ENCODE results near the gene ARHGAP18.

DNA sequence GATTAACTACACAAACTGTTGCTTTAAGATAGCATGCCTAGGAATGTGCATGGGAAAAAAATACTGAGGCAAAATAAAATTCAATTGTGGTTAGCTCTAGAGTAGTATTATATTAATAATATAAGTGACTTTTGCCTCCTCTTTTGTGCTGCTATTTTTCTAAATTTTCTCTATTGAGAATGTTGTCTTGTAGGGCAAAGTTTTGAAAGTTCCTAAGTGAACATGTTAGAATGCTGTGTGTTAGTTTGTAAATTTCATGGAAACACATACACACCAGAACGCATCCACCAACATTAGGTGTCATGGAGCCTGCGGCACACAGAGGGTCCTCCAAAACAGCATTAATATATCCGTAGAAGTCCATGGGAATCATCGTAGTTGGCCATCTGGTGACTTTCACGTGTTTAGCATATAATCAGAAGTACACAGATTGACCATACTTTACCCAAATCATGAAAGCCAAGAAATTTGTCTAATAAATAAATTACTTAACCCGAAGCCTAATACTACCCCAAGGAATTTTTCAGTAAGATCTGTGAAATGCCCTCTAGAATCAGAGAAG lies 25.6 kb downstream of the ARHGAP18 start:
- TF ChIP-seq CTCF (conservative IDR thresholded peaks at IDR 0.05 in 1 of 2, IDR thresholded peaks at IDR 0.05 in 1 of 2; ENCODE audit: extremely low read depth in 1 of 2, insufficient read depth in 1 of 2, low read depth in 1 of 2, low read length in 2 of 2) (no peak), EZH2 (IDR thresholded peaks at IDR 0.05; ENCODE audit: borderline replicate concordance, low read length) (no peak)
